ENCODE measurements around the gene CDH22.

- no peak for TF ChIP-seq POLR2AphosphoS5 (IDR thresholded peaks at IDR 0.05; ENCODE audit: low read depth, low read length)
- no peak for TF ChIP-seq SIN3A (IDR thresholded peaks at IDR 0.05; ENCODE audit: borderline replicate concordance, insufficient read depth, low read length)
- no peak for TF ChIP-seq REST (IDR thresholded peaks at IDR 0.05; ENCODE audit: insufficient read depth in 1 of 2, low read depth in 2 of 2, low read length in 2 of 2)
- TF ChIP-seq FOXP2 (optimal IDR thresholded peaks at IDR 0.05; ENCODE audit: borderline replicate concordance, extremely low read depth, extremely low read length, insufficient read depth): no peak
These were observed 97.5 kb downstream of the CDH22 start for GRCh38 chr20:46210672-46211330.
